Retinal pigment epithelial cell (primary cell): Measurements from ENCODE around the gene APCDD1L.

Source experiments
- DNase-seq: peaks from one replicate; pipeline ENCODE4 v3.0.0-alpha.2; 2010; ENCODE audit warnings: low read depth
- H3K4me3 ChIP-seq: 2 replicates; pipeline ENCODE4 v1.5.1; 2011; ENCODE audit warnings: mild to moderate bottlenecking, low read length, control low read depth, moderate library complexity
- TF ChIP-seq, protein P1 (sequence below): conservative IDR thresholded peaks from 2 replicates; pipeline ENCODE4 v1.5.1; 2011; ENCODE audit warnings: low read depth, low read length, control low read depth, inconsistent platforms

The APCDD1L gene

GRCh38 chr20:58495623-58496428, 19.4 kb downstream of the APCDD1L start:
- TF ChIP-seq, protein P1, sequence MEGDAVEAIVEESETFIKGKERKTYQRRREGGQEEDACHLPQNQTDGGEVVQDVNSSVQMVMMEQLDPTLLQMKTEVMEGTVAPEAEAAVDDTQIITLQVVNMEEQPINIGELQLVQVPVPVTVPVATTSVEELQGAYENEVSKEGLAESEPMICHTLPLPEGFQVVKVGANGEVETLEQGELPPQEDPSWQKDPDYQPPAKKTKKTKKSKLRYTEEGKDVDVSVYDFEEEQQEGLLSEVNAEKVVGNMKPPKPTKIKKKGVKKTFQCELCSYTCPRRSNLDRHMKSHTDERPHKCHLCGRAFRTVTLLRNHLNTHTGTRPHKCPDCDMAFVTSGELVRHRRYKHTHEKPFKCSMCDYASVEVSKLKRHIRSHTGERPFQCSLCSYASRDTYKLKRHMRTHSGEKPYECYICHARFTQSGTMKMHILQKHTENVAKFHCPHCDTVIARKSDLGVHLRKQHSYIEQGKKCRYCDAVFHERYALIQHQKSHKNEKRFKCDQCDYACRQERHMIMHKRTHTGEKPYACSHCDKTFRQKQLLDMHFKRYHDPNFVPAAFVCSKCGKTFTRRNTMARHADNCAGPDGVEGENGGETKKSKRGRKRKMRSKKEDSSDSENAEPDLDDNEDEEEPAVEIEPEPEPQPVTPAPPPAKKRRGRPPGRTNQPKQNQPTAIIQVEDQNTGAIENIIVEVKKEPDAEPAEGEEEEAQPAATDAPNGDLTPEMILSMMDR: no peak
- H3K4me3 ChIP-seq: no peak overlapping the region
- no peak for DNase-seq

- no peak for DNase-seq
- TF ChIP-seq, protein P1: no peak
- H3K4me3 ChIP-seq: no peak overlapping the region
Observed at GRCh38 chr20:58494923-58495622, 20.1 kb downstream of the APCDD1L start.

GRCh38 chr20:58492795-58493524, 22.2 kb downstream of the APCDD1L start:
- TF ChIP-seq, protein P1: no peak
- DNase-seq: no peak
- H3K4me3 ChIP-seq: no peak overlapping the region

DNA sequence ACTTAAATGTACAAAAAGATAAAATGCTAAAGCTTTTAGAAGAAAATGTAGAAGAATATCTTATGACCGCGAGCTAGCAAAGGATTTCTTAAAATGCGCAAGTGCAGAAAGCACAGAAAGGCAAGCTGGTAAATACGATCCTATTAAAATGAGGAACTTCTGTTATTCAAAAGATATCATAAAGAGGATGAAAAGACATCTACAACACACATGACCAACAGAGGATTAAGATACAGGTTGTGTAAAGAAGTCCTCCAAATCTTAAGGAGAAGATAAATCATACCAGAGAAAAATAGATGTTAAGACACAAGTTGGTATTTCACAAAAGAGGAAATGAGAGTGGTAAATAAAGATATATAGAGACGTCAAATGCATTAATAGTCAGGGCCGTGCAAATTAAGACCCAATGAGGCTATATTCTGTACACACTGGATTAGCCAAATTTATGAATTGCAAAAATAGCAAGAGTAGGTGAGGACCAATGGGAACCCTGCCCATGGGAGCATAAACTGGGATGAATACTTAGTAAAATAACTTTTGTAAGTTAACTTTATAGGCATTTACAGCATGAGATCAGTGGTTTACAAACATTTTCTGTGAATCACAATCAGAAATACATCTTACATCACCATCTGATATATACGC, 23.0 kb downstream of the APCDD1L start:
- TF ChIP-seq, protein P1: no peak
- DNase-seq: no peak
- no peak overlapping the region for H3K4me3 ChIP-seq

- no peak for DNase-seq
- H3K4me3 ChIP-seq: no peak overlapping the region
- TF ChIP-seq, protein P1: no peak
Observed at GRCh38 chr20:58486207-58486606, 29.0 kb downstream of the APCDD1L start.

GRCh38 chr20:58485393-58485792, 29.8 kb downstream of the APCDD1L start:
- DNase-seq: no peak
- TF ChIP-seq, protein P1: no peak
- H3K4me3 ChIP-seq: no peak overlapping the region
